WTC11 (cell line): Measurements from ENCODE around the gene CNTFR. TPM values are rescaled to one million over a fixed set of nuclear protein-coding genes. Genes with fewer than 3 reads are reported as not detected.

Experiments
- ATAC-seq: fragments of 200-7000 bp; cut with Tn5 transposase; 2 replicates; pipeline ENCODE4 v1.10.0; 2021; ENCODE audit warnings: mild to moderate bottlenecking, moderate library complexity
- CTCF ChIA-PET: fragments of 300-600 bp; sonication (Branson Sonifier 250); formaldehyde crosslinking; loops from one replicate; lab custom pipeline; 2021; ENCODE audit warnings: antibody characterized with exemption; lab: Charles Lee
- POLR2A ChIA-PET: fragments of 350-600 bp; sonication (Branson Sonifier 250); formaldehyde crosslinking; loops from one replicate; lab custom pipeline; 2021; ENCODE audit warnings: antibody characterized with exemption; lab: Charles Lee
- DNase-seq: peaks from one replicate; pipeline ENCODE4 v3.0.0; 2021; ENCODE audit warnings: low spot score
- H3K27ac Mint-ChIP-seq: 2 replicates; pipeline ENCODE4 v1.8.0; 2021; ENCODE audit warnings: mixed read lengths
- H3K27me3 Mint-ChIP-seq: 2 replicates; pipeline ENCODE4 v1.8.0; 2021; ENCODE audit warnings: low read depth, mild to moderate bottlenecking, moderate library complexity, mixed read lengths
- H3K36me3 Mint-ChIP-seq: 2 replicates; pipeline ENCODE4 v1.8.0; 2021; ENCODE audit warnings: mixed read lengths
- H3K4me1 Mint-ChIP-seq: 2 replicates; pipeline ENCODE4 v1.8.0; 2022; ENCODE audit warnings: mixed read lengths
- H3K4me3 Mint-ChIP-seq: 2 replicates; pipeline ENCODE4 v1.8.0; 2021; ENCODE audit warnings: mild to moderate bottlenecking, moderate library complexity, mixed read lengths
- H3K9me3 Mint-ChIP-seq: 2 replicates; pipeline ENCODE4 v1.8.0; 2021; ENCODE audit warnings: mixed read lengths
- AR ChIP-seq: fragments of 250-450 bp; sonication (Bioruptor Pico); IDR thresholded peaks from 2 replicates; pipeline ENCODE4 v1.9.0; 2021; ENCODE audit warnings: mild to moderate bottlenecking
- ATF3 ChIP-seq: sonication (generic); formaldehyde crosslinking; conservative IDR thresholded peaks from 2 replicates; pipeline ENCODE4 v1.8.1; 2022; ENCODE audit warnings: mild to moderate bottlenecking, missing genetic modification reagents
- GRHL2 ChIP-seq: fragments of 250-450 bp; sonication (Bioruptor Pico); IDR thresholded peaks from 2 replicates; pipeline ENCODE4 v1.8.0; 2022; ENCODE audit warnings: mild to moderate bottlenecking, moderate library complexity; ENCODE audit not compliant: insufficient replicate concordance, severe bottlenecking
- JAZF1 ChIP-seq: fragments of 250-450 bp; sonication (Bioruptor Pico); IDR thresholded peaks from 2 replicates; pipeline ENCODE4 v1.9.0; 2021; ENCODE audit warnings: moderate library complexity, mild to moderate bottlenecking, inconsistent platforms
- MAX ChIP-seq: sonication (generic); formaldehyde crosslinking; IDR thresholded peaks from 2 replicates; pipeline ENCODE4 v1.8.0; 2022; ENCODE audit warnings: mild to moderate bottlenecking, missing genetic modification reagents
- MXD4 ChIP-seq: fragments of 250-450 bp; sonication (Bioruptor Pico); IDR thresholded peaks from 2 replicates; pipeline ENCODE4 v1.8.0; 2021; ENCODE audit warnings: mild to moderate bottlenecking, moderate library complexity, borderline replicate concordance
- MYBL2 ChIP-seq: sonication (generic); formaldehyde crosslinking; IDR thresholded peaks from 2 replicates; pipeline ENCODE4 v1.8.1; 2023; ENCODE audit warnings: mild to moderate bottlenecking, moderate library complexity, missing genetic modification reagents
- NFYB ChIP-seq: sonication (generic); formaldehyde crosslinking; conservative IDR thresholded peaks from 2 replicates; pipeline ENCODE4 v1.8.0; 2022; ENCODE audit warnings: low read depth, missing genetic modification reagents
- OVOL2 ChIP-seq: fragments of 250-450 bp; sonication (Bioruptor Pico); IDR thresholded peaks from 2 replicates; pipeline ENCODE4 v1.9.0; 2021; ENCODE audit warnings: mild to moderate bottlenecking, borderline replicate concordance
- PREB ChIP-seq: sonication (generic); formaldehyde crosslinking; IDR thresholded peaks from 2 replicates; pipeline ENCODE4 v1.8.1; 2022; ENCODE audit warnings: mild to moderate bottlenecking, missing genetic modification reagents, moderate library complexity, borderline replicate concordance
- TEAD1 ChIP-seq: sonication (generic); formaldehyde crosslinking; IDR thresholded peaks from 2 replicates; pipeline ENCODE4 v1.8.0; 2022; ENCODE audit warnings: mild to moderate bottlenecking, missing genetic modification reagents
- ZBTB21 ChIP-seq: sonication (generic); formaldehyde crosslinking; IDR thresholded peaks from 2 replicates; pipeline ENCODE4 v1.8.1; 2023; ENCODE audit warnings: mild to moderate bottlenecking, missing genetic modification reagents, borderline replicate concordance
- ZNF232 ChIP-seq: sonication (generic); formaldehyde crosslinking; IDR thresholded peaks from 2 replicates; pipeline ENCODE4 v1.8.0; 2022; ENCODE audit warnings: mild to moderate bottlenecking, missing genetic modification reagents
- ZNF263 ChIP-seq: sonication (generic); formaldehyde crosslinking; IDR thresholded peaks from 2 replicates; pipeline ENCODE4 v1.8.1; 2022; ENCODE audit warnings: low read depth, mild to moderate bottlenecking, moderate library complexity, missing genetic modification reagents
- ZNF671 ChIP-seq: fragments of 250-450 bp; sonication (Bioruptor Pico); IDR thresholded peaks from 2 replicates; pipeline ENCODE4 v1.8.0; 2021; ENCODE audit warnings: mild to moderate bottlenecking
- total RNA-seq: library from RNA; stranded (reverse); gene quantifications from 3 replicates; pipeline ENCODE4 v1.2.3, GENCODE V29; 2021
- TF ChIP-seq, protein P1 (sequence below): sonication (generic); formaldehyde crosslinking; IDR thresholded peaks from 2 replicates; pipeline ENCODE4 v1.8.1; 2022; ENCODE audit warnings: mild to moderate bottlenecking, moderate library complexity, missing genetic modification reagents
- TF ChIP-seq, protein P2 (sequence below): fragments of 200-600 bp; IDR thresholded peaks from 2 replicates; pipeline ENCODE4 v1.8.0; 2022; ENCODE audit warnings: antibody characterized with exemption
- TF ChIP-seq, protein P3 (sequence below): sonication (generic); formaldehyde crosslinking; IDR thresholded peaks from 2 replicates; pipeline ENCODE4 v1.8.1; 2023; ENCODE audit warnings: mild to moderate bottlenecking, missing genetic modification reagents

Gene CNTFR
- total RNA-seq, 1 experiment from 2014 or later: 18.0 TPM

DNA sequence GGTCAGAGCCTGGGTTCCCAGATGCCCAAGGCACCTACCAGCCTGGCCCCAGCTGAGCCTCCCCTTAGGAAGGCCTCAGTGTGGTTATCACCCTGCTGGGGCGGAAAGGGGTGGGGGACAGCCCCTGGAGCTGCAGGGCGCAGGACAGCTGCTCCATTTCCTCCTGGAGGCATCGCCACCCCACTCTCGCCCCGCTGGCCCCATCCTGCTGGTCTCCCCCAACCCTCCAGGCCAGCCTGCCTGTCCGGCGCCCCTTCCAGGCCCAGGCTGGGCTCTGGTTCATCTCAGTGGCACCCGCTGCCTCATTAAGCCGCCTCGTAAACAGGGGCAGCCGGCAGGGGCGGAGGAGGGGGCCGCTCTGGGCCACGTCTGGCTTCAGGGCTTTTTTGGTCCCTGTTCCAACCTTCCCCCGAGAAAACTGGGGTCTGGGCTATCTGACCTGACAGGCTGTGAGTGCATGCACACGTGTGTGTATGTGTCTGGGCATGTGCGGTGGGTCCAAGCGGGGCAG, 36.0 kb downstream of the CNTFR start:
- no peak overlapping the region for H3K4me3 Mint-ChIP-seq
- CTCF ChIA-PET: interaction anchor here (1.2 to 8.0 kb wide), 3 partner anchors 34 to 50 kb away, joined by 3 to 192 read pairs (median 16); no protein-coding TSS in a partner anchor
- H3K27ac Mint-ChIP-seq: no peak overlapping the region
- H3K27me3 Mint-ChIP-seq: peaks cover 3% of the 10 kb centered on the region; the same call in 1 of the 2 replicates
- TF ChIP-seq, protein P1, sequence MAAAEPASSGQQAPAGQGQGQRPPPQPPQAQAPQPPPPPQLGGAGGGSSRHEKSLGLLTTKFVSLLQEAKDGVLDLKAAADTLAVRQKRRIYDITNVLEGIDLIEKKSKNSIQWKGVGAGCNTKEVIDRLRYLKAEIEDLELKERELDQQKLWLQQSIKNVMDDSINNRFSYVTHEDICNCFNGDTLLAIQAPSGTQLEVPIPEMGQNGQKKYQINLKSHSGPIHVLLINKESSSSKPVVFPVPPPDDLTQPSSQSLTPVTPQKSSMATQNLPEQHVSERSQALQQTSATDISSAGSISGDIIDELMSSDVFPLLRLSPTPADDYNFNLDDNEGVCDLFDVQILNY (CRISPR knock-in tag): no peak
- no peak for TF ChIP-seq NFYB (CRISPR knock-in tag)
- no peak for TF ChIP-seq ZNF671 (CRISPR knock-in tag)
- TF ChIP-seq, protein P2, sequence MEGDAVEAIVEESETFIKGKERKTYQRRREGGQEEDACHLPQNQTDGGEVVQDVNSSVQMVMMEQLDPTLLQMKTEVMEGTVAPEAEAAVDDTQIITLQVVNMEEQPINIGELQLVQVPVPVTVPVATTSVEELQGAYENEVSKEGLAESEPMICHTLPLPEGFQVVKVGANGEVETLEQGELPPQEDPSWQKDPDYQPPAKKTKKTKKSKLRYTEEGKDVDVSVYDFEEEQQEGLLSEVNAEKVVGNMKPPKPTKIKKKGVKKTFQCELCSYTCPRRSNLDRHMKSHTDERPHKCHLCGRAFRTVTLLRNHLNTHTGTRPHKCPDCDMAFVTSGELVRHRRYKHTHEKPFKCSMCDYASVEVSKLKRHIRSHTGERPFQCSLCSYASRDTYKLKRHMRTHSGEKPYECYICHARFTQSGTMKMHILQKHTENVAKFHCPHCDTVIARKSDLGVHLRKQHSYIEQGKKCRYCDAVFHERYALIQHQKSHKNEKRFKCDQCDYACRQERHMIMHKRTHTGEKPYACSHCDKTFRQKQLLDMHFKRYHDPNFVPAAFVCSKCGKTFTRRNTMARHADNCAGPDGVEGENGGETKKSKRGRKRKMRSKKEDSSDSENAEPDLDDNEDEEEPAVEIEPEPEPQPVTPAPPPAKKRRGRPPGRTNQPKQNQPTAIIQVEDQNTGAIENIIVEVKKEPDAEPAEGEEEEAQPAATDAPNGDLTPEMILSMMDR: no peak
- no peak for TF ChIP-seq ATF3 (CRISPR knock-in tag)
- TF ChIP-seq, protein P3, sequence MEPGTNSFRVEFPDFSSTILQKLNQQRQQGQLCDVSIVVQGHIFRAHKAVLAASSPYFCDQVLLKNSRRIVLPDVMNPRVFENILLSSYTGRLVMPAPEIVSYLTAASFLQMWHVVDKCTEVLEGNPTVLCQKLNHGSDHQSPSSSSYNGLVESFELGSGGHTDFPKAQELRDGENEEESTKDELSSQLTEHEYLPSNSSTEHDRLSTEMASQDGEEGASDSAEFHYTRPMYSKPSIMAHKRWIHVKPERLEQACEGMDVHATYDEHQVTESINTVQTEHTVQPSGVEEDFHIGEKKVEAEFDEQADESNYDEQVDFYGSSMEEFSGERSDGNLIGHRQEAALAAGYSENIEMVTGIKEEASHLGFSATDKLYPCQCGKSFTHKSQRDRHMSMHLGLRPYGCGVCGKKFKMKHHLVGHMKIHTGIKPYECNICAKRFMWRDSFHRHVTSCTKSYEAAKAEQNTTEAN (CRISPR knock-in tag): no peak
- no peak for TF ChIP-seq ZNF232
- TF ChIP-seq MXD4 (CRISPR knock-in tag): no peak
- TF ChIP-seq JAZF1 (CRISPR knock-in tag): no peak
- no peak for TF ChIP-seq ZNF263 (CRISPR knock-in tag)
- TF ChIP-seq PREB (CRISPR knock-in tag): no peak
- TF ChIP-seq TEAD1 (CRISPR knock-in tag): no peak
- TF ChIP-seq ZBTB21: no peak
- no peak for TF ChIP-seq MAX
- no peak for TF ChIP-seq OVOL2 (CRISPR knock-in tag)
- TF ChIP-seq GRHL2 (CRISPR knock-in tag): no peak
- no peak for TF ChIP-seq AR (CRISPR knock-in tag)
- no peak for TF ChIP-seq MYBL2 (CRISPR knock-in tag)
- no peaks in the 10 kb centered on the region for H3K36me3 Mint-ChIP-seq
- ATAC-seq (no peak), DNase-seq (no peak)
- H3K4me1 Mint-ChIP-seq: peaks cover 28% of the 10 kb centered on the region
- H3K9me3 Mint-ChIP-seq: no peaks in the 10 kb centered on the region
- POLR2A ChIA-PET: no interaction called here
